GM21515 (cell line): ENCODE data around the gene WNT1.

Source experiments
- ATAC-seq: cut with Tn5 transposase; IDR thresholded peaks from one replicate; pipeline ENCODE4 v1.9.1; 2021; ENCODE audit not compliant: unreplicated experiment

The WNT1 gene

DNA sequence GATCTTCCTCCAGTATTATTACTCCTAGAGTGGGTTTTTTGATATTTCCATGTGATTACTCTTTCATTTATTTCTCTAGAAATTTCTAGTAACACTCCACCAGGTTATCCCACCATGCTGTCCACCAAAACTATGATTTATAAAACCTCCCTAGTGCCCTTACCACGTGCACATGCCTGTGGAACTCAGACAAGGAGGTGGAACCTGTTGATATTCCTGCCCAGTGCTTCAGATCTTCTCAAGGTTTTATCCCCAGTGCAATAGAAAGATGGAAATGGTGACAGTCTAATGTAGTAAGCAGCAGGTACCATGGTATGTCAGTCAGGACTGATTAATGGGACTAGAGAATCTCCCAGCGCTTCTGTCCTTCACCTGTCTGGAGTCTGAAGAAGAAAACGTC is 17.3 kb upstream of the WNT1 start:
- no peak for ATAC-seq

GRCh38 chr12:48961331-48961730 is 16.8 kb upstream of the WNT1 start:
- ATAC-seq = no peak

GRCh38 chr12:48961801-48962200 is 16.3 kb upstream of the WNT1 start:
- no peak for ATAC-seq

- ATAC-seq = no peak
These were observed 12.8 kb upstream of the WNT1 start for GRCh38 chr12:48965298-48965838.

GRCh38 chr12:48966177-48966895 is 11.8 kb upstream of the WNT1 start:
- no peak for ATAC-seq

DNA sequence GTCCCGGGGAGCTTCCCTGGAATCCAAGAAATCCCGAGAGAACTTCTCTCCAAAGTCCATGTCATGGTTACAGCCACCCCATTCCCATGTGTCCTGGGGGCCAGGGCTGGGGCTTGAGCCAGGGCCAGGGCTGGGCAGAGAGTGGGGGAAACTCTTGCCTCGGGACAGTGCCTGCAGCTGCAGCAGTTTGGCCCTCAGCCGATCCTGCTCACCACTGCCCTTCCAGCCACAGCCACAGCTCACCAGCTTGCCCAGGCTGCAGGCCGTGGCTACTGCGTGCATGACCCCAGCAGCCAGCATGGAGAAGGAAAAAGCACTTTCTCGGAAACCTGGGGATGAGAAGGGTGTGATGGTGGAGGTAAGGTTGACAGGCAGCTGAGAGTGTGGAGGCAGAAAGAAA is 10.1 kb upstream of the WNT1 start:
- ATAC-seq = no peak

DNA sequence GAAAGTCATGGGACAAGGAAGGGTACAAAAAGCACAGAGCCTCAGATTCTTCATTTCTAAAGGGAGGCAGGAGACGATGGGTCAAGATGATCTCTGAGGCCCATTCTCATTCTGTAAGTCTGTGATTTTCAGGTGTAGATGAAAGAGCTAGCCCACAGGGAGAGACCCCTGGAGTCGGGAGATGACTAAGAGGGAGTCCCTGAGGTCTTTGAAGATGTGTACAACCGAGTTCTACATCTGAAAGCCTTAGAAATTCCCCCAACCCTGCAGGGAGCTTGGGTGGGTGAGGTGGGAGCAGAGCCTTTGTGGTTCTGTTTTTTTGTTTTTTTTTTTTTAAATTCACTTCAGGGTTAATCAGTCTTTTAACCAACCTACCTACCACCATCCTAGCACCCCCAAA is 9.7 kb upstream of the WNT1 start:
- ATAC-seq = no peak

DNA sequence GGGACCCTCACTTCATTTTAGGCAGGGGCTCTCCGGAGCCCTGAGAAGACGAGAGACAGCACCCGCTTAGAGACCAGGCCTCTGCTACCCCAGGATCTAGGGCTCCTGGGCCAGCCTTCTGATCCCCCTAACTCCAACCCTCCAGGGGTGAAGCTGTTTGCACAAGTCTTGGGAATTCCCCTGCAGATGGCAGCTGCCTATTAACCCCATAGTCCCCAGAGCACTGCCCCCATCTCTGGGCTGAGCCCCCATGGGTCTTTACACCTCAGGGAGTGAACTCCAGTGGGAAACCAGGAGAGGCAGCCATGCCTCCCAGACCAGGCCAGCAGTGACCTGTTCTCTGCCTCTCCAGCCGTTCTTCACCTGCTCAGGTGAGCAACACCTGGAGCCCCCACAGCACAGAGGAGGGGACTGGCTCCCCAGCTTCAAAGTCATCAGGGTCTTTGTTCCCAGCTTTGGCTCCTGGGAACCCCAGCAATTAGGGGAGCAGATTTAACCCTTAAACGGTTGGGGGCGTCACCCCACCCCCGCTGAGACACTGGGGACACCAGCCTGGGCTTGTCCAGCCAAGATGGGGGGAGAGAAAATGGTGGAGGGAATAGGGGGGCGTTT is 8.9 kb upstream of the WNT1 start:
- ATAC-seq = no peak

GRCh38 chr12:48969833-48970701 is 8.1 kb upstream of the WNT1 start:
- ATAC-seq = no peak

GRCh38 chr12:48970702-48971334 is 7.3 kb upstream of the WNT1 start:
- ATAC-seq = no peak

DNA sequence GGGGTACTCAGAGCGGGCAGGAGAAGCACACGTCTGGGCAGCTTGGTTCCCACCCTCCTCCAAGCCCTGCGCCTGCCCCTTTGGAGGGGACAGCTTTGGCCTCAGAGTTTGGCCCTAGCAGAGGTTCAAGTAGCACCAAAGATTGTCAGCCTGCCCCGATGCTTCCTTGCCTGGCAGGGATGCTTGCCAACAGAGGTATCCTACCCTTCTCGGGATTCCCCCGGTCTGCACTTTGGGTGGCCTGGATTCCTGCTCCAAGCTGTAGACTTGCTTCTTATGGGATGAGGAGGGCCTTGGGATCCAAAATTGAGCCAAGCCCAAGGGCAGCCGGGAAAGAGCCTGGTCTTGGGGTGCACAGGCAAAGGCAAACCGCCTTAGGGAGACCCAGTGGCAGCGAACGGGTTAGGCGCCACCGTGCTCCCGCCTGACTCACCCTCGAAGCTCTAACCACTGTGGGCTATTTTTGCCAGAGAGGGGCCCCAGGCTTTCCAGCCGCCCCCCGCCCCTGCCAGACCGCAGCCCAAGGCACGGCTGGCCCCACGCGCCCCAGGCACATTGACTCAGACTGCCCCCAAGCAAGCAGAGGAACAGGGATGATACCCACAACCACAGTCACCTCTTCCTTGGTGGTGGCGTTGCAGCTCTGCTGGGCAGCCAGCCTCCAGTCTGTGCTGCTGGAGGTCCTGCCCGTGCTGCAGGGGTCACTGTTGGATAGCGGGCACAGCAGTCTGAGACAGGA is 5.7 kb upstream of the WNT1 start:
- ATAC-seq = no peak

GRCh38 chr12:48972952-48973483 is 5.1 kb upstream of the WNT1 start:
- ATAC-seq = no peak

- ATAC-seq = no peak
These were observed 4.6 kb upstream of the WNT1 start for GRCh38 chr12:48973531-48973930.

- no peak for ATAC-seq
These were observed 4.0 kb upstream of the WNT1 start for GRCh38 chr12:48973941-48974673.

DNA sequence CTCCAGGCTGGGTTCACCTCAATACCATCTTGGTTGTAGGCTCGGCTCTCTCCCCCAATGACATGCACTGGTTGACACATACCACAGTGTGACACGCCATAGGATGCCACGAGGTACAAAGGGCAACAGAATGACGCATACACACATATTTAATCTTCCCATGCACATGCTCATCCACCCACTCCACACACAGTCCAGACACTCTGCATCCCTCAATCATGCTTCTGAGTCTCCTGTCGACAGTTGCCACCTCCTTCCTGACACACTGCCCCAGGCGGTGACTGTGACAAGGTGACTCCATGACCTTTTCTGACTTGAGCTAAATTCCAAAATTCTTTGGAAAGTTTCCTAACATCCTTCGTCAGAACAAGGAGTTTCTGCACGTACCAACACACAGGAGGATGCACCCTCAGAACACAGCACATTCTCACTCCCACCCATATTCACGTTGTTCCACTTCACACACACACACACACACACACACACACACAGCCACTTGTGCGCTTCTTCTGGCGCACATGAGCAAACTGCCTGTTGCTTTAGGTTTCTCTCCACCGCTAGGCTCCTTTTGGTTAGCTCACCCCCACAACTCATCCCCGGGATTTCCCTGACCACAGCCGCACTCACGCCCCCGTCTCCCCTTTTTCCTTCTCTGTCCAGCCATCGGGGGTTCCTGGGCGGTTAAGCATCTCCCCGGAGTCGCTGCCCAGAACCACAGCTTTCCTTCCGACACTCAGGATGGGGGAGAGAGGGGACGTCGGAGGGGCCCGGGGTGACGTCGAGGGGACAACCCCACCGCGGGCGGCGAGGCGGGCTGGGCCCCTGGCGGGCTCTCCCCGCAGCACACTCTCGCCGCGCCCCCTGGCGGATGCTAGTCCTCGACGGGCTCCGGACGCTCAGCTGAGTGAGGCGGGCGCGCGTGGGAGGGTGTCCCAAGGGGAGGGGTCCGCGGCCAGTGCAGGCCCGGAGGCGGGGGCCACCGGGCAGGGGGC is 536 bp upstream of the WNT1 start:
- ATAC-seq = no peak

GRCh38 chr12:48978741-48979601 is 849 bp downstream of the WNT1 start:
- ATAC-seq = no peak

- ATAC-seq = no peak
These were observed 1.7 kb downstream of the WNT1 start for GRCh38 chr12:48979602-48980388.
